ENCODE measurements around the gene GPLD1. TPM values are rescaled to one million over a fixed set of nuclear protein-coding genes. Genes with fewer than 3 reads are reported as not detected.

GPLD1 gene
- total RNA-seq, 1 experiment from 2014 or later = 10.1 TPM

DNA sequence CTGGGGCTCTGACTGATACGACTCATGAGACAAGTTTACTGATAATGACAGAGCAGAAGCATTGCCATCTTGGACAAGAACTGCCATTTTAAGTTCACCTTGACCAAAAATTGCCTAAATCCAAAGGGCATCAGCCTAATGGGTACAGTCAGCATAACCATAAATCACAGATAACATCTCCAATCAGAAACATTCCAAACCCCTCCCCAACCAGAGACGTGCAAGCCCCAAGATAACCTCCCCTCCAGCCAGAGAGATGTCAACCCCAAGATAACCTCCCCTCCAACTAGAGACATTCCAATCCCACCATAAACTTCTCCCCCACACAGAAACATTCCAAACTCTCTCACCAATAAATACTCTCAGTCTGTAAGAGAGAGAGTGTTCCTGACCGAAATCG is 10.5 kb downstream of the GPLD1 start:
- intact Hi-C loops (cut with micrococcal nuclease; ENCODE audit: unreplicated experiment) = no loop called here
- no peaks in the 10 kb centered on the region for H3K27me3 Mint-ChIP-seq (ENCODE audit: insufficient read depth, unreplicated experiment)
- Histone ChIP-seq H3K4me3 (ENCODE audit: low read depth, low read length) (no peak overlapping the region), H3K4me1 (peaks cover 23% of the 10 kb centered on the region), H3K36me3 (ENCODE audit: control insufficient read depth, insufficient read depth, low read length) (no peaks in the 10 kb centered on the region), H3K9me3 (0 out of 2 replicates have a peak, but pooled peaks cover 4% of the 10 kb centered on the region), H3K27me3 (replicated peaks; ENCODE audit: control insufficient read depth, insufficient read depth, low read length) (no peaks in the 10 kb centered on the region)
- TF ChIP-seq, protein P1, sequence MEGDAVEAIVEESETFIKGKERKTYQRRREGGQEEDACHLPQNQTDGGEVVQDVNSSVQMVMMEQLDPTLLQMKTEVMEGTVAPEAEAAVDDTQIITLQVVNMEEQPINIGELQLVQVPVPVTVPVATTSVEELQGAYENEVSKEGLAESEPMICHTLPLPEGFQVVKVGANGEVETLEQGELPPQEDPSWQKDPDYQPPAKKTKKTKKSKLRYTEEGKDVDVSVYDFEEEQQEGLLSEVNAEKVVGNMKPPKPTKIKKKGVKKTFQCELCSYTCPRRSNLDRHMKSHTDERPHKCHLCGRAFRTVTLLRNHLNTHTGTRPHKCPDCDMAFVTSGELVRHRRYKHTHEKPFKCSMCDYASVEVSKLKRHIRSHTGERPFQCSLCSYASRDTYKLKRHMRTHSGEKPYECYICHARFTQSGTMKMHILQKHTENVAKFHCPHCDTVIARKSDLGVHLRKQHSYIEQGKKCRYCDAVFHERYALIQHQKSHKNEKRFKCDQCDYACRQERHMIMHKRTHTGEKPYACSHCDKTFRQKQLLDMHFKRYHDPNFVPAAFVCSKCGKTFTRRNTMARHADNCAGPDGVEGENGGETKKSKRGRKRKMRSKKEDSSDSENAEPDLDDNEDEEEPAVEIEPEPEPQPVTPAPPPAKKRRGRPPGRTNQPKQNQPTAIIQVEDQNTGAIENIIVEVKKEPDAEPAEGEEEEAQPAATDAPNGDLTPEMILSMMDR (IDR thresholded peaks at IDR 0.05; ENCODE audit: insufficient read depth in 1 of 2, low read depth in 1 of 2, low read length in 1 of 2, severe bottlenecking in 1 of 2, unreplicated experiment in 1 of 2) = no peak
- POLR2A ChIA-PET = no interaction called here
- BruUV-seq (replicated peaks) = no TSS peak
- CTCF ChIA-PET = interaction anchor here (1.3 kb wide), 1 partner anchor 17 kb away, joined by 3 read pairs; no protein-coding TSS in a partner anchor
- H3K36me3 Mint-ChIP-seq (ENCODE audit: insufficient read depth, unreplicated experiment) = peaks cover 4% of the 10 kb centered on the region
- peak in 1 of 2 experiments; percentile 57 for DNase-seq
- peak overlapping the region; percentile 9 for H3K4me3 Mint-ChIP-seq (ENCODE audit: unreplicated experiment)
- H3K4me1 Mint-ChIP-seq (ENCODE audit: low read depth, unreplicated experiment) = peaks cover 9% of the 10 kb centered on the region
- H3K9me3 Mint-ChIP-seq (ENCODE audit: unreplicated experiment) = peaks cover 17% of the 10 kb centered on the region
- peak overlapping the region; percentile 46 for H3K27ac Mint-ChIP-seq (ENCODE audit: unreplicated experiment)

DNA sequence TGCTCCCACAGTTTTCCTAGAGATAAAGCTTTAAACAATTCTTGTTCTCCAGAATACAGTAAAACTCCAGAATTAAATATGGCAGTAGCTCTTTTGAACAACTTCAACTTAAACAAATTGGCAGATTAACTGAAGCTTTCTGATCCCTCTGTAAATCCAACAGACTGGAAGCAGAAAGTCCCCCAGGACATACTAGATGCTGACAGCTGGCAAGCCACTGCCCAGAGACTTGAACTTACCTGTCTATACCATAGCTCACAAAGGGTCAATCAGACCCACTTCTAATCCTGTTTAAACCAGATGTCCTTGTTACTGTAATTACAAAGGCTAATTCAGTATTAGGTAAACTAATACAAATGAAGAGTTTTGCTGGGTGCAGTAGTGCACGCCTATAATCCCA is 12.3 kb downstream of the GPLD1 start:
- no peaks in the 10 kb centered on the region for H3K27me3 Mint-ChIP-seq (ENCODE audit: insufficient read depth, unreplicated experiment)
- CTCF ChIA-PET = no interaction called here
- DNase-seq = no peak
- H3K36me3 Mint-ChIP-seq (ENCODE audit: insufficient read depth, unreplicated experiment) = peaks cover 4% of the 10 kb centered on the region
- no peak overlapping the region for H3K4me3 Mint-ChIP-seq (ENCODE audit: unreplicated experiment)
- H3K4me1 Mint-ChIP-seq (ENCODE audit: low read depth, unreplicated experiment) = peaks cover 9% of the 10 kb centered on the region
- H3K9me3 ChIP-seq = 0 out of 2 replicates have a peak, but pooled peaks cover 4% of the 10 kb centered on the region
- TF ChIP-seq, protein P1 (IDR thresholded peaks at IDR 0.05; ENCODE audit: insufficient read depth in 1 of 2, low read depth in 1 of 2, low read length in 1 of 2, severe bottlenecking in 1 of 2, unreplicated experiment in 1 of 2) = no peak
- no peak overlapping the region for H3K4me3 ChIP-seq (ENCODE audit: low read depth, low read length)
- H3K36me3 ChIP-seq (ENCODE audit: control insufficient read depth, insufficient read depth, low read length) = no peaks in the 10 kb centered on the region
- no peaks in the 10 kb centered on the region for H3K27me3 ChIP-seq (replicated peaks; ENCODE audit: control insufficient read depth, insufficient read depth, low read length)
- intact Hi-C loops (cut with micrococcal nuclease; ENCODE audit: unreplicated experiment) = no loop called here
- no peak overlapping the region for H3K27ac Mint-ChIP-seq (ENCODE audit: unreplicated experiment)
- peaks cover 23% of the 10 kb centered on the region for H3K4me1 ChIP-seq
- POLR2A ChIA-PET = no interaction called here
- peaks cover 17% of the 10 kb centered on the region for H3K9me3 Mint-ChIP-seq (ENCODE audit: unreplicated experiment)
- no TSS peak for BruUV-seq (replicated peaks)

DNA sequence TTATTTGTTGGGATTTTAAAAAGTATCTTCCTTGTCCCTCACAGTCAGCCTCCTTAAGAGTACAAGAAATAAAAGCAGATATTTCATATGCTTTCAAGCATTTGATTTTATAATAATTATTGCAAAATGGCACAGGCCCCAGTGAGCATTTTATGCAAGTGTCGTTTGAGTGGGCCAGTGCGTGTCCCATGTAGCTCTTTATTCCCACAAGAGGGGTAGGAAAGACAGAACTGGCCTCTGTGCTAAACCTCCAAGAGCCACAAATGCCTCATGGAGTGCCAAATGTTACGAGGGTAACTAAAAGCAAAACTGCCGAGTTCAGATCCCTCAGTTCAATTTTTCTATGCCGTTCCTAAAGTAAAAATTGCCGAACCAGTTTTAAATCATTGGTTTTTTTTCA is 12.7 kb downstream of the GPLD1 start:
- H3K27ac Mint-ChIP-seq (ENCODE audit: unreplicated experiment) = no peak overlapping the region
- peaks cover 17% of the 10 kb centered on the region for H3K9me3 Mint-ChIP-seq (ENCODE audit: unreplicated experiment)
- H3K4me1 Mint-ChIP-seq (ENCODE audit: low read depth, unreplicated experiment) = peaks cover 9% of the 10 kb centered on the region
- BruUV-seq (replicated peaks) = no TSS peak
- TF ChIP-seq, protein P1 (IDR thresholded peaks at IDR 0.05; ENCODE audit: insufficient read depth in 1 of 2, low read depth in 1 of 2, low read length in 1 of 2, severe bottlenecking in 1 of 2, unreplicated experiment in 1 of 2) = no peak
- no peak overlapping the region for H3K4me3 Mint-ChIP-seq (ENCODE audit: unreplicated experiment)
- no peak for DNase-seq
- POLR2A ChIA-PET = no interaction called here
- intact Hi-C loops (cut with micrococcal nuclease; ENCODE audit: unreplicated experiment) = no loop called here
- Histone ChIP-seq H3K36me3 (ENCODE audit: control insufficient read depth, insufficient read depth, low read length) (no peaks in the 10 kb centered on the region), H3K4me1 (peaks cover 27% of the 10 kb centered on the region), H3K9me3 (0 out of 2 replicates have a peak, but pooled peaks cover 4% of the 10 kb centered on the region), H3K27me3 (replicated peaks; ENCODE audit: control insufficient read depth, insufficient read depth, low read length) (no peaks in the 10 kb centered on the region), H3K4me3 (ENCODE audit: low read depth, low read length) (no peak overlapping the region)
- peaks cover 4% of the 10 kb centered on the region for H3K36me3 Mint-ChIP-seq (ENCODE audit: insufficient read depth, unreplicated experiment)
- CTCF ChIA-PET = no interaction called here
- H3K27me3 Mint-ChIP-seq (ENCODE audit: insufficient read depth, unreplicated experiment) = no peaks in the 10 kb centered on the region
